Mesothelial cell of epicardium (in vitro differentiated cells): Measurements from ENCODE around the gene GOLT1A. TPM values are rescaled to one million over a fixed set of nuclear protein-coding genes. Genes with fewer than 3 reads are reported as not detected.
A peak's percentile ranks its signal among the peaks of the same experiment; 100 is the strongest.

Experiments
- DNase-seq, 2 experiments: peaks; one replicate each; pipeline ENCODE4 v3.0.0; 2021; ENCODE audit warnings: low spot score in 2 of 2; ENCODE audit not compliant: unreplicated experiment in 2 of 2
- H3K27ac Mint-ChIP-seq: 2 replicates; pipeline ENCODE4 v1.8.0; 2021; ENCODE audit warnings: mixed read lengths
- H3K27me3 Mint-ChIP-seq: 2 replicates; pipeline ENCODE4 v1.8.0; 2021; ENCODE audit warnings: low read depth, mixed read lengths
- H3K36me3 Mint-ChIP-seq: 2 replicates; pipeline ENCODE4 v1.8.0; 2021; ENCODE audit warnings: mixed read lengths
- H3K4me1 Mint-ChIP-seq: 2 replicates; pipeline ENCODE4 v1.8.0; 2021; ENCODE audit warnings: mixed read lengths
- H3K4me3 Mint-ChIP-seq: 2 replicates; pipeline ENCODE4 v1.8.0; 2021; ENCODE audit warnings: mild to moderate bottlenecking, moderate library complexity, mixed read lengths
- H3K9me3 Mint-ChIP-seq: 2 replicates; pipeline ENCODE4 v1.8.0; 2021; ENCODE audit warnings: mixed read lengths
- CTCF ChIP-seq: fragments of 200-600 bp; sonication (generic); IDR thresholded peaks from one replicate; pipeline ENCODE4 v1.5.0; 2021; ENCODE audit warnings: antibody characterized with exemption; ENCODE audit not compliant: unreplicated experiment
- total RNA-seq: library from RNA; stranded (reverse); gene quantifications from 3 replicates; pipeline ENCODE4 v1.2.1, GENCODE V29; 2021

The GOLT1A gene
- total RNA-seq, 1 donor from 2014 or later = 4.1 TPM

GRCh38 chr1:204192589-204193352 lies 21.0 kb downstream of the GOLT1A start:
- no peak for DNase-seq
- Mint-ChIP-seq H3K4me3 (no peak overlapping the region), H3K9me3 (no peaks in the 10 kb centered on the region), H3K4me1 (peaks cover 28% of the 10 kb centered on the region), H3K36me3 (no peaks in the 10 kb centered on the region), H3K27ac (no peak overlapping the region), H3K27me3 (peaks cover 45% of the 10 kb centered on the region)
- no peak for TF ChIP-seq CTCF

- no peak for TF ChIP-seq CTCF
- Mint-ChIP-seq H3K36me3 (no peaks in the 10 kb centered on the region), H3K27me3 (peaks cover 48% of the 10 kb centered on the region), H3K27ac (no peak overlapping the region), H3K9me3 (no peaks in the 10 kb centered on the region), H3K4me3 (no peak overlapping the region), H3K4me1 (peaks cover 28% of the 10 kb centered on the region)
- DNase-seq = no peak
Observed at GRCh38 chr1:204192046-204192445, 21.7 kb downstream of the GOLT1A start.

GRCh38 chr1:204191456-204191855 lies 22.3 kb downstream of the GOLT1A start:
- H3K4me1 Mint-ChIP-seq = peaks cover 27% of the 10 kb centered on the region
- no peaks in the 10 kb centered on the region for H3K9me3 Mint-ChIP-seq
- DNase-seq = no peak
- TF ChIP-seq CTCF = no peak
- no peak overlapping the region for H3K4me3 Mint-ChIP-seq
- no peaks in the 10 kb centered on the region for H3K36me3 Mint-ChIP-seq
- H3K27me3 Mint-ChIP-seq = peaks cover 48% of the 10 kb centered on the region
- no peak overlapping the region for H3K27ac Mint-ChIP-seq

- no peak for DNase-seq
- Mint-ChIP-seq H3K4me1 (peaks cover 27% of the 10 kb centered on the region), H3K4me3 (peak overlapping the region; percentile 40), H3K36me3 (no peaks in the 10 kb centered on the region), H3K27ac (peak overlapping the region; percentile 23), H3K27me3 (peaks cover 48% of the 10 kb centered on the region), H3K9me3 (no peaks in the 10 kb centered on the region)
- no peak for TF ChIP-seq CTCF
Observed at GRCh38 chr1:204190212-204191211, 23.3 kb downstream of the GOLT1A start.

- Mint-ChIP-seq H3K9me3 (no peaks in the 10 kb centered on the region), H3K27me3 (peaks cover 50% of the 10 kb centered on the region), H3K4me1 (peaks cover 20% of the 10 kb centered on the region), H3K27ac (no peak overlapping the region), H3K4me3 (no peak overlapping the region), H3K36me3 (no peaks in the 10 kb centered on the region)
- no peak for DNase-seq
- no peak for TF ChIP-seq CTCF
Observed at GRCh38 chr1:204188959-204189639, 24.7 kb downstream of the GOLT1A start.
